ENCODE data around the gene SULT1C3.

DNA sequence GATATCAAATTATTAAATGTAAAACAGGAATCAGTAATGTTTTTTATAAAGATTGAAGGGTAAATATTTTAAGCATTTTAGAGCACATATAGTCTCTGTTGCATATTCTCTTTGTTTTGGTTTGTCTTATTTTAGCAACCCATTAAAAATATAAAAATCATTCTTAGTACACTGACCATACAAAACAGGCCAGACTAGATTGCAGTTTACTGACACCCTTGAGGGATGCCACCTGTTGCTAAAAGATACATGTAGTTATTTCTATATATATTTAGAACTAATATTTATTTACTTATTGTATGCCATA lies 44.7 kb upstream of the SULT1C3 start:
- TF ChIP-seq, protein P1, sequence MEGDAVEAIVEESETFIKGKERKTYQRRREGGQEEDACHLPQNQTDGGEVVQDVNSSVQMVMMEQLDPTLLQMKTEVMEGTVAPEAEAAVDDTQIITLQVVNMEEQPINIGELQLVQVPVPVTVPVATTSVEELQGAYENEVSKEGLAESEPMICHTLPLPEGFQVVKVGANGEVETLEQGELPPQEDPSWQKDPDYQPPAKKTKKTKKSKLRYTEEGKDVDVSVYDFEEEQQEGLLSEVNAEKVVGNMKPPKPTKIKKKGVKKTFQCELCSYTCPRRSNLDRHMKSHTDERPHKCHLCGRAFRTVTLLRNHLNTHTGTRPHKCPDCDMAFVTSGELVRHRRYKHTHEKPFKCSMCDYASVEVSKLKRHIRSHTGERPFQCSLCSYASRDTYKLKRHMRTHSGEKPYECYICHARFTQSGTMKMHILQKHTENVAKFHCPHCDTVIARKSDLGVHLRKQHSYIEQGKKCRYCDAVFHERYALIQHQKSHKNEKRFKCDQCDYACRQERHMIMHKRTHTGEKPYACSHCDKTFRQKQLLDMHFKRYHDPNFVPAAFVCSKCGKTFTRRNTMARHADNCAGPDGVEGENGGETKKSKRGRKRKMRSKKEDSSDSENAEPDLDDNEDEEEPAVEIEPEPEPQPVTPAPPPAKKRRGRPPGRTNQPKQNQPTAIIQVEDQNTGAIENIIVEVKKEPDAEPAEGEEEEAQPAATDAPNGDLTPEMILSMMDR (IDR thresholded peaks at IDR 0.05; ENCODE audit: insufficient read depth, low read length) = no peak
- TF ChIP-seq POLR2AphosphoS5 (IDR thresholded peaks at IDR 0.05; ENCODE audit: low read depth) = no peak
- no peak for TF ChIP-seq GABPA (IDR thresholded peaks at IDR 0.05; ENCODE audit: low read depth)
- TF ChIP-seq REST (IDR thresholded peaks at IDR 0.05; ENCODE audit: insufficient replicate concordance, low read depth) = no peak
- no peak for TF ChIP-seq SPI1 (IDR thresholded peaks at IDR 0.05; ENCODE audit: borderline replicate concordance, low read depth)
